Measurements from ENCODE around the gene REP15.

DNA sequence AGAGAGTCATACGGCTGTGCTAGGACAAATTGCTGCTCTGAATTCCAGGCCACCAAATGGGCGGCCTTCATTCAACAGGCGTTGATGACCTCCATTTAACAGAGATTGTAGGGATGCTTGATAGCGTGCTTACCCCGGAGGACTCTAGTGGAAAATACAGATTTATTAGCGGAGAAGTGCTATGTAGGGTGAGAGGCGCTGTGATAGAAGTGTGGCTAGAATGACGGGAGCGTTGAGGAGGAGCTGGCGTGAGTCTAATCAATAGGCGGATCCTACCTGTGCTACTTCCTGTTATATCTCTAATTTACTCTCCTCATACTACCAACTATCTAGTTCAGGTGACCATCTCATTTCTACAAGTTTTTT is 15.1 kb downstream of the REP15 start:
- TF ChIP-seq CTCF (IDR thresholded peaks at IDR 0.05) (no peak), POLR2A (IDR thresholded peaks at IDR 0.05) (no peak)
